ENCODE measurements around the gene EIF2AK3. TPM values are rescaled to one million over a fixed set of nuclear protein-coding genes. Genes with fewer than 3 reads are reported as not detected.
A peak's percentile ranks its signal among the peaks of the same experiment; 100 is the strongest.

Gene EIF2AK3
- polyA plus RNA-seq, 3 donors: 2.0 to 6.6 (median 2.3) TPM

DNA sequence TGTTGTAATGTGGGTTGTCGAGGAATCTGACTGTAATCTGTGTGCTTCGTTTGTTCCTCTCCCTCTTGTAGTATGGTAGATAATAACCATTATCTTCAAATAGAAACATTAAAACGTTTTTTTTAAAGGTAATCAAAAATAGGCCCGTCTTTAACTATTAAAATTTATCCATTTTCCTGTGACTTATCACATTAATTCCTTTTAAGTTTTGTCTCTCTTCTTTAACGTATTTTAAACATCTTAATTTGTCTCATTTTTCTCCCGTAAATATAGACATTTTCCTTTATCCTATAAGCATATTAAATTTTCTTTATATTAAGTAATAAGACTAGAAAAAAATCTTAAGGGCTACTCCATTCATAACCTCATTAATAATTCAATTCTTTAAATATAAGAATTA lies 41.3 kb downstream of the EIF2AK3 start:
- Histone ChIP-seq H4K20me1 (ENCODE audit: insufficient read depth, low read length) (no peaks in the 10 kb centered on the region), H3K36me3 (replicated peaks in 1 of 2; ENCODE audit: control insufficient read depth in 1 of 2, insufficient read depth in 2 of 2, low read length in 2 of 2) (peaks cover 86 to 93% of the 10 kb centered on the region in 2 donors), H3K4me3 (replicated peaks in 1 of 3; ENCODE audit: low read depth in 2 of 3, low read length in 3 of 3) (no peak overlapping the region), H3K9ac (ENCODE audit: insufficient read depth, low read length, poor library complexity, severe bottlenecking) (no peak overlapping the region), H3K27me3 (ENCODE audit: control insufficient read depth in 2 of 2, insufficient read depth in 2 of 2, low read length in 2 of 2) (no peaks in the 10 kb centered on the region), H3K4me1 (ENCODE audit: control insufficient read depth in 1 of 2, insufficient read depth in 2 of 2, low read length in 2 of 2) (no peaks in the 10 kb centered on the region), H3K4me2 (replicated peaks; ENCODE audit: extremely low read depth, low read length, poor library complexity, severe bottlenecking) (no peak overlapping the region), H3K79me2 (ENCODE audit: insufficient read depth, low read length) (no peaks in the 10 kb centered on the region), H2AFZ (ENCODE audit: insufficient read depth, low read depth, low read length, poor library complexity, severe bottlenecking) (no peak overlapping the region), H3K27ac (ENCODE audit: low read depth in 1 of 2, low read length in 2 of 2) (no peak overlapping the region), H3K9me3 (replicated peaks in 1 of 2; ENCODE audit: control insufficient read depth in 1 of 2, insufficient read depth in 1 of 2, low read length in 2 of 2) (no peaks in the 10 kb centered on the region)
- Mint-ChIP-seq H3K36me3 (peaks cover 71% of the 10 kb centered on the region in 2 donors), H3K27me3 (ENCODE audit: low read depth in 3 of 3) (no peaks in the 10 kb centered on the region), H3K4me1 (no peaks in the 10 kb centered on the region), H3K4me3 (no peak overlapping the region), H3K9me3 (no peaks in the 10 kb centered on the region), H3K27ac (no peak overlapping the region)
- intact Hi-C loops (cut with micrococcal nuclease): no loop called here
- no CpG with 5 or more reads among the region's 6 CpGs for WGBS (ENCODE audit: insufficient coverage)
- DNase-seq: no peak
- TF ChIP-seq, protein P1, sequence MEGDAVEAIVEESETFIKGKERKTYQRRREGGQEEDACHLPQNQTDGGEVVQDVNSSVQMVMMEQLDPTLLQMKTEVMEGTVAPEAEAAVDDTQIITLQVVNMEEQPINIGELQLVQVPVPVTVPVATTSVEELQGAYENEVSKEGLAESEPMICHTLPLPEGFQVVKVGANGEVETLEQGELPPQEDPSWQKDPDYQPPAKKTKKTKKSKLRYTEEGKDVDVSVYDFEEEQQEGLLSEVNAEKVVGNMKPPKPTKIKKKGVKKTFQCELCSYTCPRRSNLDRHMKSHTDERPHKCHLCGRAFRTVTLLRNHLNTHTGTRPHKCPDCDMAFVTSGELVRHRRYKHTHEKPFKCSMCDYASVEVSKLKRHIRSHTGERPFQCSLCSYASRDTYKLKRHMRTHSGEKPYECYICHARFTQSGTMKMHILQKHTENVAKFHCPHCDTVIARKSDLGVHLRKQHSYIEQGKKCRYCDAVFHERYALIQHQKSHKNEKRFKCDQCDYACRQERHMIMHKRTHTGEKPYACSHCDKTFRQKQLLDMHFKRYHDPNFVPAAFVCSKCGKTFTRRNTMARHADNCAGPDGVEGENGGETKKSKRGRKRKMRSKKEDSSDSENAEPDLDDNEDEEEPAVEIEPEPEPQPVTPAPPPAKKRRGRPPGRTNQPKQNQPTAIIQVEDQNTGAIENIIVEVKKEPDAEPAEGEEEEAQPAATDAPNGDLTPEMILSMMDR (IDR thresholded peaks at IDR 0.05): no peak

DNA sequence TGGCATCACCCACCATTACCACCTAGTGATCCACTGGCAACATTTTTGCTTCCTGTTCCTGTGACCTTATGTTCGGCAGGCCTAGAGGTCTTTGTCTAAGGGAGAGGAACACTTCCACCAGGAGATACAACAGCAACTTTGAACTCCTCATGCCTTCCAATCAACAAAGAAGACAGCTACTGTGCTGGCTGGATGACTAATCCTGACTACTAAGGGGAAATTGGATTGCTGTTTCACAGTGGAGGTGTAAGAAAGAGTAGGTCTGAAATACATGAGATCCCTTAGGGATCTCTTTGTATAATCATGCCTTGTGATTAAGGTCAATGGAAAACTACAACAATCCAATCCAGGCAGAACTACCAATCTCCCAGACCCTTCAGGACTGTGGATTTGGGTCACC lies 45.2 kb downstream of the EIF2AK3 start:
- no CpG with 5 or more reads among the region's 1 CpG for WGBS (ENCODE audit: insufficient coverage)
- Histone ChIP-seq H3K4me1 (ENCODE audit: control insufficient read depth in 1 of 2, insufficient read depth in 2 of 2, low read length in 2 of 2) (no peaks in the 10 kb centered on the region), H4K20me1 (ENCODE audit: insufficient read depth, low read length) (no peaks in the 10 kb centered on the region), H3K4me3 (replicated peaks in 1 of 3; ENCODE audit: low read depth in 2 of 3, low read length in 3 of 3) (no peak overlapping the region), H3K27ac (ENCODE audit: low read depth in 1 of 2, low read length in 2 of 2) (peak overlapping the region in 1 of 2 donors; percentile 15), H3K4me2 (replicated peaks; ENCODE audit: extremely low read depth, low read length, poor library complexity, severe bottlenecking) (no peak overlapping the region), H2AFZ (ENCODE audit: insufficient read depth, low read depth, low read length, poor library complexity, severe bottlenecking) (no peak overlapping the region), H3K27me3 (ENCODE audit: control insufficient read depth in 2 of 2, insufficient read depth in 2 of 2, low read length in 2 of 2) (no peaks in the 10 kb centered on the region), H3K9me3 (replicated peaks in 1 of 2; ENCODE audit: control insufficient read depth in 1 of 2, insufficient read depth in 1 of 2, low read length in 2 of 2) (no peaks in the 10 kb centered on the region), H3K79me2 (ENCODE audit: insufficient read depth, low read length) (no peaks in the 10 kb centered on the region), H3K9ac (ENCODE audit: insufficient read depth, low read length, poor library complexity, severe bottlenecking) (no peak overlapping the region), H3K36me3 (replicated peaks in 1 of 2; ENCODE audit: control insufficient read depth in 1 of 2, insufficient read depth in 2 of 2, low read length in 2 of 2) (peaks cover 76 to 94% of the 10 kb centered on the region in 2 donors)
- H3K4me1 Mint-ChIP-seq: no peaks in the 10 kb centered on the region
- H3K9me3 Mint-ChIP-seq: no peaks in the 10 kb centered on the region
- no peak for DNase-seq
- no peaks in the 10 kb centered on the region for H3K27me3 Mint-ChIP-seq (ENCODE audit: low read depth in 3 of 3)
- no peak overlapping the region for H3K4me3 Mint-ChIP-seq
- peak overlapping the region in 1 of 7 donors; percentile 33 for H3K27ac Mint-ChIP-seq
- intact Hi-C loops (cut with micrococcal nuclease): no loop called here
- H3K36me3 Mint-ChIP-seq: peaks cover 75 to 78% of the 10 kb centered on the region in 2 donors
- TF ChIP-seq, protein P1 (IDR thresholded peaks at IDR 0.05): no peak

Data from CD14-positive monocyte (primary cell).